ENCODE data around the gene MYL12B. TPM values are rescaled to one million over a fixed set of nuclear protein-coding genes. Genes with fewer than 3 reads are reported as not detected.

The MYL12B gene
- total RNA-seq, 2 experiments from 2014 or later: 282 to 301 TPM

GRCh38 chr18:3238742-3239141, 23.2 kb upstream of the MYL12B start:
- Mint-ChIP-seq H3K9me3 (ENCODE audit: low read depth) (peaks cover 15% of the 10 kb centered on the region), H3K27me3 (no peaks in the 10 kb centered on the region), H3K36me3 (ENCODE audit: low read depth) (peaks cover 10% of the 10 kb centered on the region), H3K27ac (no peak overlapping the region), H3K4me3 (no peak overlapping the region), H3K4me1 (no peaks in the 10 kb centered on the region)
- ChIA-PET POLR2A (no interaction called here), CTCF (interaction anchor here (0.6 to 1.6 kb wide), 5 partner anchors 9 to 305 kb away, joined by 3 to 4 read pairs (median 3); no protein-coding TSS in a partner anchor)
- DNase-seq: no peak
- ATAC-seq: no peak
- intact Hi-C loops (cut with DNase I, micrococcal nuclease): no loop called here

- Mint-ChIP-seq H3K36me3 (ENCODE audit: low read depth) (peaks cover 30% of the 10 kb centered on the region), H3K27ac (no peak overlapping the region), H3K4me1 (peaks cover 20% of the 10 kb centered on the region), H3K9me3 (ENCODE audit: low read depth) (peaks cover 15% of the 10 kb centered on the region), H3K27me3 (no peaks in the 10 kb centered on the region), H3K4me3 (peak overlapping the region; percentile 76)
- ATAC-seq: no peak
- ChIA-PET POLR2A (no interaction called here), CTCF (interaction anchor here (0.8 to 3.9 kb wide), 23 partner anchors 11 to 331 kb away, joined by 3 to 27 read pairs (median 7); partner anchors contain the start of gene MYOM1)
- no peak for DNase-seq
- intact Hi-C loops (cut with DNase I, micrococcal nuclease): loop anchor here (5.0 kb wide), 4 partner anchors 207 to 603 kb away; partner anchors contain the start of genes SMCHD1 (in 1 of the 2) and TGIF1 (in 1 of the 2)
Measured at GRCh38 chr18:3245185-3245564, 16.8 kb upstream of the MYL12B start.

GRCh38 chr18:3245853-3246634, 15.9 kb upstream of the MYL12B start:
- ChIA-PET CTCF (interaction anchor here (0.7 to 3.9 kb wide), 54 partner anchors 11 to 640 kb away, joined by 3 to 27 read pairs (median 4); partner anchors contain the start of genes EMILIN2, MYL12B and MYOM1), POLR2A (interaction anchor here (0.5 to 1.5 kb wide), 3 partner anchors 15 to 539 kb away, joined by 3 read pairs; partner anchors contain the start of gene MYL12B)
- ATAC-seq (peak; percentile 55), DNase-seq (peak; percentile 92)
- peak overlapping the region; percentile 76 for H3K4me3 Mint-ChIP-seq
- H3K9me3 Mint-ChIP-seq (ENCODE audit: low read depth): peaks cover 8% of the 10 kb centered on the region
- intact Hi-C loops (cut with DNase I, micrococcal nuclease): loop anchor here (1.0 to 5.0 kb wide), 14 partner anchors 15 to 604 kb away; partner anchors contain the start of genes EMILIN2 (in 1 of the 2), SMCHD1 (in 1 of the 2) and TGIF1 (in 1 of the 2)
- peak overlapping the region; percentile 97 for H3K27ac Mint-ChIP-seq
- H3K4me1 Mint-ChIP-seq: peaks cover 26% of the 10 kb centered on the region
- peaks cover 31% of the 10 kb centered on the region for H3K36me3 Mint-ChIP-seq (ENCODE audit: low read depth)
- no peaks in the 10 kb centered on the region for H3K27me3 Mint-ChIP-seq

- H3K4me3 Mint-ChIP-seq: peak overlapping the region; percentile 76
- DNase-seq (peak; percentile 46), ATAC-seq (no peak)
- peaks cover 32% of the 10 kb centered on the region for H3K4me1 Mint-ChIP-seq
- POLR2A ChIA-PET: interaction anchor here (0.5 to 1.5 kb wide), 6 partner anchors 15 to 540 kb away, joined by 3 to 8 read pairs (median 4); partner anchors contain the start of gene MYL12B
- no peaks in the 10 kb centered on the region for H3K27me3 Mint-ChIP-seq
- CTCF ChIA-PET: interaction anchor here (0.6 to 3.9 kb wide), 51 partner anchors 12 to 641 kb away, joined by 3 to 27 read pairs (median 4); partner anchors contain the start of genes EMILIN2, MYL12B and MYOM1
- H3K9me3 Mint-ChIP-seq (ENCODE audit: low read depth): peaks cover 7% of the 10 kb centered on the region
- intact Hi-C loops (cut with DNase I, micrococcal nuclease): loop anchor here (1.0 to 5.0 kb wide), 21 partner anchors 14 to 675 kb away; partner anchors contain the start of genes SMCHD1 (in 2 of the 2), EMILIN2 (in 1 of the 2), LPIN2 (in 1 of the 2) and METTL4 (in 1 of the 2)
- H3K27ac Mint-ChIP-seq: peak overlapping the region; percentile 97
- peaks cover 34% of the 10 kb centered on the region for H3K36me3 Mint-ChIP-seq (ENCODE audit: low read depth)
Measured at GRCh38 chr18:3246635-3247239, 15.2 kb upstream of the MYL12B start.

GRCh38 chr18:3247240-3248061, 14.5 kb upstream of the MYL12B start, which contains the start of gene MYL12A:
TSS of gene MYL12A (plus strand) at chr18:3247801. CDS start at chr18:3253248, 5,447 bp downstream.
- H3K27me3 Mint-ChIP-seq: no peaks in the 10 kb centered on the region
- peaks cover 37% of the 10 kb centered on the region for H3K4me1 Mint-ChIP-seq
- CTCF ChIA-PET: interaction anchor here (0.5 to 3.9 kb wide), 19 partner anchors 9 to 641 kb away, joined by 3 to 27 read pairs (median 4); partner anchors contain the start of gene MYL12B
- ATAC-seq (peak; percentile 78), DNase-seq (peak; percentile 98)
- peak within 1 kb of the TSS; percentile 97 for H3K27ac Mint-ChIP-seq
- peaks cover 33% of the 10 kb centered on the region for H3K36me3 Mint-ChIP-seq (ENCODE audit: low read depth)
- intact Hi-C loops (cut with DNase I, micrococcal nuclease): loop anchor here (1.0 to 5.0 kb wide), 18 partner anchors 13 to 676 kb away; partner anchors contain the start of genes LPIN2 (in 2 of the 2), SMCHD1 (in 2 of the 2), EMILIN2 (in 1 of the 2) and METTL4 (in 1 of the 2)
- POLR2A ChIA-PET: interaction anchor here (0.7 to 1.5 kb wide), 4 partner anchors 12 to 291 kb away, joined by 4 to 8 read pairs (median 4); no protein-coding TSS in a partner anchor
- H3K4me3 Mint-ChIP-seq: peak within 1 kb of the TSS; percentile 76
- no peaks in the 10 kb centered on the region for H3K9me3 Mint-ChIP-seq (ENCODE audit: low read depth)

- intact Hi-C loops (cut with DNase I, micrococcal nuclease): loop anchor here (1.0 to 5.0 kb wide), 6 partner anchors 204 to 606 kb away; partner anchors contain the start of genes LPIN2 (in 1 of the 2), SMCHD1 (in 1 of the 2) and TGIF1 (in 1 of the 2)
- no peaks in the 10 kb centered on the region for H3K9me3 Mint-ChIP-seq (ENCODE audit: low read depth)
- peaks cover 44% of the 10 kb centered on the region for H3K4me1 Mint-ChIP-seq
- POLR2A ChIA-PET: interaction anchor here (0.6 to 1.5 kb wide), 5 partner anchors 11 to 1989 kb away, joined by 4 to 8 read pairs (median 5); no protein-coding TSS in a partner anchor
- CTCF ChIA-PET: interaction anchor here (0.5 to 3.9 kb wide), 10 partner anchors 8 to 395 kb away, joined by 3 to 27 read pairs (median 6); partner anchors contain the start of gene MYL12B
- peak overlapping the region; percentile 76 for H3K4me3 Mint-ChIP-seq
- H3K27ac Mint-ChIP-seq: peak overlapping the region; percentile 97
- DNase-seq: no peak
- H3K27me3 Mint-ChIP-seq: no peaks in the 10 kb centered on the region
- peaks cover 40% of the 10 kb centered on the region for H3K36me3 Mint-ChIP-seq (ENCODE audit: low read depth)
- no peak for ATAC-seq
Measured at GRCh38 chr18:3248062-3248657, 13.8 kb upstream of the MYL12B start.

- Mint-ChIP-seq H3K4me1 (peaks cover 51% of the 10 kb centered on the region), H3K36me3 (ENCODE audit: low read depth) (peaks cover 46% of the 10 kb centered on the region), H3K27me3 (no peaks in the 10 kb centered on the region), H3K27ac (peak overlapping the region; percentile 97), H3K4me3 (peak overlapping the region; percentile 76), H3K9me3 (ENCODE audit: low read depth) (no peaks in the 10 kb centered on the region)
- intact Hi-C loops (cut with DNase I, micrococcal nuclease): loop anchor here (1.0 to 5.0 kb wide), 6 partner anchors 203 to 607 kb away; partner anchors contain the start of genes LPIN2 (in 1 of the 2), SMCHD1 (in 1 of the 2) and TGIF1 (in 1 of the 2)
- DNase-seq (peak; percentile 36), ATAC-seq (no peak)
- ChIA-PET CTCF (interaction anchor here (0.6 to 3.9 kb wide), 5 partner anchors 8 to 394 kb away, joined by 3 to 27 read pairs (median 5); partner anchors contain the start of gene MYL12B), POLR2A (interaction anchor here (0.6 to 0.9 kb wide), 3 partner anchors 15 to 1989 kb away, joined by 4 to 5 read pairs (median 5); no protein-coding TSS in a partner anchor)
Measured at GRCh38 chr18:3248658-3249359, 13.1 kb upstream of the MYL12B start.

- CTCF ChIA-PET: interaction anchor here (0.7 to 3.0 kb wide), 10 partner anchors 10 to 416 kb away, joined by 3 to 22 read pairs (median 3); partner anchors contain the start of gene MYL12B
- H3K4me3 Mint-ChIP-seq: peak overlapping the region; percentile 76
- H3K36me3 Mint-ChIP-seq (ENCODE audit: low read depth): peaks cover 60% of the 10 kb centered on the region
- no peaks in the 10 kb centered on the region for H3K27me3 Mint-ChIP-seq
- peak overlapping the region; percentile 99 for H3K27ac Mint-ChIP-seq
- no peak for DNase-seq
- no peaks in the 10 kb centered on the region for H3K9me3 Mint-ChIP-seq (ENCODE audit: low read depth)
- POLR2A ChIA-PET: interaction anchor here (0.6 to 1.6 kb wide), 6 partner anchors 11 to 413 kb away, joined by 3 to 8 read pairs (median 3); partner anchors contain the start of gene MYL12B
- intact Hi-C loops (cut with DNase I, micrococcal nuclease): loop anchor here in 1 of 2 experiments (1.0 kb wide), 1 partner anchor 11 kb away; no protein-coding TSS in a partner anchor
- peaks cover 55% of the 10 kb centered on the region for H3K4me1 Mint-ChIP-seq
- ATAC-seq: peak; percentile 10
Measured at GRCh38 chr18:3250237-3251107, 11.5 kb upstream of the MYL12B start.

Measured in activated CD4-positive, alpha-beta T cell treated with anti-CD3 and anti-CD28 coated beads for 36 hours (primary cell).